ENCODE measurements around the gene ULK3.

ULK3 gene

GRCh38 chr15:74825866-74826265, 17.1 kb downstream of the ULK3 start:
- DNase-seq (ENCODE audit: low read depth): no peak
- in situ Hi-C loops (cut with HindIII; ENCODE audit: low sequenced_read_pairs): no loop called here
- H3K4me3 ChIP-seq (ENCODE audit: low read depth, low read length): no peak overlapping the region
- no peak for TF ChIP-seq CTCF (IDR thresholded peaks at IDR 0.05; ENCODE audit: low read depth, low read length, missing control alignments)

GRCh38 chr15:74824976-74825375, 18.0 kb downstream of the ULK3 start:
- no peak overlapping the region for H3K4me3 ChIP-seq (ENCODE audit: low read depth, low read length)
- in situ Hi-C loops (cut with HindIII; ENCODE audit: low sequenced_read_pairs): no loop called here
- DNase-seq (ENCODE audit: low read depth): no peak
- no peak for TF ChIP-seq CTCF (IDR thresholded peaks at IDR 0.05; ENCODE audit: low read depth, low read length, missing control alignments)

GRCh38 chr15:74823324-74823723, 19.6 kb downstream of the ULK3 start:
- no peak for DNase-seq (ENCODE audit: low read depth)
- H3K4me3 ChIP-seq (ENCODE audit: low read depth, low read length): no peak overlapping the region
- no peak for TF ChIP-seq CTCF (IDR thresholded peaks at IDR 0.05; ENCODE audit: low read depth, low read length, missing control alignments)
- in situ Hi-C loops (cut with HindIII; ENCODE audit: low sequenced_read_pairs): no loop called here

- no peak for DNase-seq (ENCODE audit: low read depth)
- H3K4me3 ChIP-seq (ENCODE audit: low read depth, low read length): no peak overlapping the region
- no peak for TF ChIP-seq CTCF (IDR thresholded peaks at IDR 0.05; ENCODE audit: low read depth, low read length, missing control alignments)
- in situ Hi-C loops (cut with HindIII; ENCODE audit: low sequenced_read_pairs): no loop called here
These were observed 20.7 kb downstream of the ULK3 start for GRCh38 chr15:74822233-74822632.

- DNase-seq (ENCODE audit: low read depth): no peak
- no peak overlapping the region for H3K4me3 ChIP-seq (ENCODE audit: low read depth, low read length)
- in situ Hi-C loops (cut with HindIII; ENCODE audit: low sequenced_read_pairs): no loop called here
- no peak for TF ChIP-seq CTCF (IDR thresholded peaks at IDR 0.05; ENCODE audit: low read depth, low read length, missing control alignments)
These were observed 21.2 kb downstream of the ULK3 start for GRCh38 chr15:74821790-74822158.

GRCh38 chr15:74821091-74821789, 21.7 kb downstream of the ULK3 start:
- H3K4me3 ChIP-seq (ENCODE audit: low read depth, low read length): no peak overlapping the region
- in situ Hi-C loops (cut with HindIII; ENCODE audit: low sequenced_read_pairs): no loop called here
- no peak for DNase-seq (ENCODE audit: low read depth)
- no peak for TF ChIP-seq CTCF (IDR thresholded peaks at IDR 0.05; ENCODE audit: low read depth, low read length, missing control alignments)
